ENCODE results near the gene WDR46. TPM values are rescaled to one million over a fixed set of nuclear protein-coding genes. Genes with fewer than 3 reads are reported as not detected.

WDR46 gene
- total and polyA plus RNA-seq, 2 of the 13 experiments (the other 11 are each of a cell fraction or from before 2014, with no cell fraction given): 47.4 to 105 TPM

GRCh38 chr6:33313709-33314514 lies 24.9 kb upstream of the WDR46 start, which contains the start of gene TAPBP (continued):
- TF ChIP-seq MAFK (conservative IDR thresholded peaks at IDR 0.05 in 1 of 2, IDR thresholded peaks at IDR 0.05 in 1 of 2; ENCODE audit: low read length in 2 of 2): no peak
- no peak for TF ChIP-seq FOXM1 (CRISPR knock-in tag; IDR thresholded peaks at IDR 0.05)
- TF ChIP-seq, protein P1, sequence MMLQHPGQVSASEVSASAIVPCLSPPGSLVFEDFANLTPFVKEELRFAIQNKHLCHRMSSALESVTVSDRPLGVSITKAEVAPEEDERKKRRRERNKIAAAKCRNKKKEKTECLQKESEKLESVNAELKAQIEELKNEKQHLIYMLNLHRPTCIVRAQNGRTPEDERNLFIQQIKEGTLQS (CRISPR knock-in tag; IDR thresholded peaks at IDR 0.05): no peak
- no peak for TF ChIP-seq TRIM24 (CRISPR knock-in tag; IDR thresholded peaks at IDR 0.05)
- no peak for TF ChIP-seq ZNF672 (CRISPR knock-in tag; IDR thresholded peaks at IDR 0.05)
- no peak for TF ChIP-seq FIP1L1 (IDR thresholded peaks at IDR 0.05; ENCODE audit: borderline replicate concordance, insufficient read depth, low read depth, low read length)
- no peak for TF ChIP-seq STAT5B (CRISPR knock-in tag; IDR thresholded peaks at IDR 0.05)
- no peak for TF ChIP-seq DMTF1 (CRISPR knock-in tag; IDR thresholded peaks at IDR 0.05)
- TF ChIP-seq FOXK2 (IDR thresholded peaks at IDR 0.05): no peak
- peak; percentile 85; the same call in 1 of the 2 replicates for TF ChIP-seq ZNF724P (CRISPR knock-in tag; IDR thresholded peaks at IDR 0.05; ENCODE audit: borderline replicate concordance)
- TF ChIP-seq MYC (CRISPR knock-in tag; IDR thresholded peaks at IDR 0.05; ENCODE audit: borderline replicate concordance): peak; percentile 42; the same call in 1 of the 2 replicates
- TF ChIP-seq ZNF446 (CRISPR knock-in tag; IDR thresholded peaks at IDR 0.05): no peak
- TF ChIP-seq HMG20A (CRISPR knock-in tag; IDR thresholded peaks at IDR 0.05; ENCODE audit: borderline replicate concordance): peak; percentile 22; the same call in 1 of the 2 replicates
- TF ChIP-seq ADNP (CRISPR knock-in tag; IDR thresholded peaks at IDR 0.05): no peak
- TF ChIP-seq CBX5 (CRISPR knock-in tag; IDR thresholded peaks at IDR 0.05; ENCODE audit: borderline replicate concordance): no peak
- TF ChIP-seq MBD4 (IDR thresholded peaks at IDR 0.05; ENCODE audit: borderline replicate concordance, low read length): no peak
- TF ChIP-seq ZNF10 (CRISPR knock-in tag; IDR thresholded peaks at IDR 0.05; ENCODE audit: borderline replicate concordance, low read depth): peak; percentile 37; the same call in 1 of the 2 replicates
- peak; percentile 54; the same call in 1 of the 2 replicates for TF ChIP-seq KDM4B (CRISPR knock-in tag; IDR thresholded peaks at IDR 0.05)
- TF ChIP-seq SRF (IDR thresholded peaks at IDR 0.05; ENCODE audit: low read depth, low read length): no peak
- 0 out of 2 replicates have a peak, but pooled peaks have one; percentile 31 for TF ChIP-seq ZNF709 (CRISPR knock-in tag; IDR thresholded peaks at IDR 0.05)
- peak; percentile 26 for TF ChIP-seq ZNF619 (CRISPR knock-in tag; IDR thresholded peaks at IDR 0.05)
- peak; percentile 33; the same call in 1 of the 2 replicates for TF ChIP-seq ZBTB38 (CRISPR knock-in tag; IDR thresholded peaks at IDR 0.05)
- no peak for TF ChIP-seq NR1H2 (CRISPR knock-in tag; IDR thresholded peaks at IDR 0.05; ENCODE audit: borderline replicate concordance, low read depth)
- TF ChIP-seq ZFP82 (CRISPR knock-in tag; IDR thresholded peaks at IDR 0.05; ENCODE audit: borderline replicate concordance): no peak; the same call in 1 of the 2 replicates
- no peak for TF ChIP-seq ZNF782 (CRISPR knock-in tag; IDR thresholded peaks at IDR 0.05; ENCODE audit: borderline replicate concordance)
- 0 out of 2 replicates have a peak, but pooled peaks have one; percentile 76 for TF ChIP-seq ZNF101 (CRISPR knock-in tag; IDR thresholded peaks at IDR 0.05; ENCODE audit: borderline replicate concordance, low read depth)
- TF ChIP-seq AKAP8 (CRISPR knock-in tag; IDR thresholded peaks at IDR 0.05): 0 out of 2 replicates have a peak, but pooled peaks have one; percentile 19
- peak; percentile 49; the same call in 1 of the 2 replicates for TF ChIP-seq REPIN1 (CRISPR knock-in tag; IDR thresholded peaks at IDR 0.05; ENCODE audit: borderline replicate concordance, low read depth)
